GM23248 (cell line): Measurements from ENCODE around the gene CPAMD8.

ENCODE experiments used
- EZH2 ChIP-seq: fragments of 200-600 bp; sonication (generic); IDR thresholded peaks from 2 replicates; pipeline ENCODE4 v1.6.1; 2018; ENCODE audit warnings: antibody characterized with exemption, mild to moderate bottlenecking; ENCODE audit not compliant: insufficient read depth, poor library complexity, severe bottlenecking
- EZH2phosphoT487 ChIP-seq: fragments of 200-600 bp; sonication (generic); IDR thresholded peaks from 2 replicates; pipeline ENCODE4 v1.6.1; 2018; ENCODE audit warnings: antibody characterized with exemption, moderate library complexity, mild to moderate bottlenecking, low read depth; ENCODE audit not compliant: insufficient read depth

- no peak for TF ChIP-seq EZH2
- no peak for TF ChIP-seq EZH2phosphoT487
These were observed 95.3 kb downstream of the CPAMD8 start for GRCh38 chr19:16931306-16931705.
